Activated gamma-delta T cell treated with Interleukin-2 at 50 U/mL for 16 hours (primary cell): ENCODE measurements around the gene SEMA3E.
"Not testable (repeated sequence)": the region's sequence is repeated elsewhere in the genome, so short reads cannot be mapped to it uniquely, and the experiment has no call there.

Experiments
- DNase-seq: peaks from one replicate; pipeline ENCODE4 v3.0.0-alpha.2; 2020

Gene SEMA3E

DNA sequence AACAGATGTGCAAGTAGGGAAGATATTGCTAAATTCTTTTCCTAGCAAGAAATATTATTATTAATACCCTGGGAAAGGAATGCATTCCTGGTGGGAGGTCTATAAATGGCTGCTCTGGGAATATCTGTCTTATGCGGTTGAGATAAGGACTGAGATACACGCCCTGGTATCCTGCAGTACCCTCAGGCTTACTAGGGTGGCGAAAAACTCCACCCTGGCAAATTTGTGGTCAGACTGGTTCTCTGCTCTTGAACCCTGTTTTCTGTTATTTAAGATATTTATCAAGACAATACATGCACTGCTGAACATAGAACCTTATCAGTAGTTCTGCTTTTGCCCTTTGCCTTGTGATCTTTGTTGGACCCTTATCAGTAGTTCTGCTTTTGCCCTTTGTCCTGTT, 96.4 kb downstream of the SEMA3E start:
- DNase-seq: not testable (repeated sequence)

DNA sequence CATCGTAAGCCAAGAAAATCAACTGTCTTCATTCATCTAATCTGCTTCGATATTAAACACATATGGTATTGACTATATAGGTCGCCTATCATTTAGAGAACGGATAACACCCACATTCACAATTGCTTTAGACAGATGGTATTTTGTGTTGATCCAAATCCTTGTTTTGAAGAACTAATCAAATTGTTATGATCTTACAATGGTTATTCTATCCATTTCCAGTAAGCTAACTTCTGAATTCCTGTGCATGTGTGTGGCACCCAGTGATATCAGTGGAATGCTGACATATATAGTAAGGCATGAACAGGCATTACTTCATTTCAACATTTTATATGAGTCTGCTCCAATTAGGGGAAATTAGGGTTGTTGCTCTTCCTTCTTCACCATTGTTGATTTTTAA, 98.8 kb downstream of the SEMA3E start:
- no peak for DNase-seq

DNA sequence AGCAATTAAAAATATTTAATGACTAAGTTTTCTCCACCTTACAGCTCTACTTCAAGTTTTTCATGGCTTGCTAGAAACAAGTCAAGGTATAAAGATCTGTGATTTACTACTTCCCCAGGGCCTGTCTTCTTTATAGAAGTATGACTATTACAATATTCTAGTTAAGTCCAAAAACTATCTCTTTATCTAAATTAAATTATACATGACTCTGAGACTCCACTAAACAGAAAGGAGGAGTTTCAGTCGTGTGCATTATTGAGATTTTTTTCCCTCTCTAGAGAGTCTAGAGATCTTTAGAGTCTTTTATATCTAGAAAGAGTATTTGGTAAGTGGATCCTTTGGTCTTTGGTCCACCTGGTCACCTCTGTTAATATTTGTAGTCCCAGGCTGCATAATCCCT, 100.7 kb downstream of the SEMA3E start:
- DNase-seq: no peak

GRCh38 chr7:83547526-83547925, 101.4 kb downstream of the SEMA3E start:
- no peak for DNase-seq

DNA sequence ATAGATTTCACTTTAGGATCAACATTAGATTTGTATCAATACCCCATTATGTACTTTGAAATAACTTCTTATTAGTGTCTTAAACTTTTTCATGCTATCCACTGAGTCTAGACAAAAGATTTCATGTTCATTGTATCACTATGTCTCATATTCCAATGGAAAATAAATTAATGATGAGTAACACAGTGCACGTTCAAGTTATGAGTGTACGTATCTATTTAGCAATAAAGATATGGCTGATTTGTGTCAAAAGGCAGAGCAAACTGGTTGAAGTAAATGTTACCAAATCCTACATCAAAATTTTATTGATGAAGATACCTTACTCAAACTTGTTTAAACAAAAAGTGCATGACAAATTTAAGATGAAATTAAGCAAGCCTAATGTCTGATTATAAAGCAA, 102.4 kb downstream of the SEMA3E start:
- DNase-seq: no peak

DNA sequence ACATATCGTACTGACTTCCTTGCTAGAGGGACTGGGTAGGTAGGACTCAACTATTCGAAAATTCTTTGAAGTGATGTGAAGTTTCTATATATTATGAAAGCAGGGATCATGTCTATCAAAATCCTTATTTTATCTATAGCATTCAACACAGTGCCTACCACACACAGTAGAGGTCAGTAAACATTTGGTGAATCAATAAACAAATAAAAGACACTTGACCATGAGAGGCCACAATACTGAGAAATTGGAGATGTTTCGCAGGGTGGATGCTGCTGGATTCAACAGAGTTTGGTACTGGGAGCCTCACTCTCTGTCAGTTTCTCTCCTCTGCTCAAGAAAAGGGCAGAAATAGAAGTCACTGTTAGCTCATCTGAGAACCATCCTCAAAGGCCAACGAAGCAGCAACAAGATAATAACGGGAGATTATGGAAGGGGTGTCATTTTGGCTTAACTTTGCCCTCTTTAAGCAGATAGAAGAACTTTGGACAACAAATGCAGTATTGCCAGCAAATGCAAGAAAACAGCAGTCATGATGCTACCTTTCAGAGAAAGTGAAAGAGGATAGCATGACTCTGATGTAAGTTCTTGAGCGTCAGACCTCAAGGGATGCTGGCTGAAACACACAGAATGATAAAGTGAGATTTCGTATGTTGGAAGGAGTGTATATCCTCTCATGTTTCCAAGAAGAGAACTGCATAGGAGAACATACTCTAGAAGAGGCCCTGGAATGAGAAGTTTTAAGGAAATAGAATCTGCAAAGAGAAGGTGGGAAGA, 107.6 kb downstream of the SEMA3E start:
- no peak for DNase-seq

DNA sequence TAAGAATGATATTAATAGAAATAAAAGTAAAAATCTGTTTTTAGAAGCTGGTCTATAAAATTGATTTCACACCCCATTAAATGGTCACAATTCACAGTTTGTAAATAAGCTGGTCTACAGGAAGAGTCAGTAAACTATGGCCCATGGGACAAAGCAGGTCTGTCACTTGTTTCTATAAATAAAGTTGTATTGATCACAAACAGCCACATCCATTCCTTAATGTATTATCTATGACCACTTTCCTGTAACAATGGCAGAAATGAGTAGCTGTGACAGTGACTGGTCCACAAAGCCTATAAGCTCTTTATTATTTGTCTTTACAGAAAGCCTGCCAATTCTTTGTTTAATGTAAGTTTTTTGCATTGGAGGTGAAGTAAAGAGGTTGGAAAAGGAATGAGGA, 114.5 kb downstream of the SEMA3E start:
- no peak for DNase-seq

- DNase-seq: no peak
Observed at GRCh38 chr7:83532219-83532618, 116.7 kb downstream of the SEMA3E start.

DNA sequence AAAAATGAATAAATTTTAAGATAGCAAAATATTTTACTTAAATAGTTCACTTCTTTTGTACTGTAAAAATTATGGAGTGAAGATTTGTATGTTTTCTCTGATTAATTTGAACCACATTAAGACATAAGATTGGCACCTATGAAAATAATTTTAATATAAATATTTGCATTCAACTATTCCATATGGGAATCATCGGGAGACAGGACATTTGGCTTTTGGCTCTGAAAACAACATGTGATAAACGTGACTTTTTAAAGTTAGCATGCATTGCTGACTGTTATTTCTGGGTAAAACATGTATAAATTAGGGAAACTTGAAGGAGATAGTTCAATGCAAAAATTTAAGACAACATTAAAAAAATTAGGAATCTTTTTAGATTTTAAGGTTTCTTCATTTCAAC, 117.2 kb downstream of the SEMA3E start:
- DNase-seq: no peak

DNA sequence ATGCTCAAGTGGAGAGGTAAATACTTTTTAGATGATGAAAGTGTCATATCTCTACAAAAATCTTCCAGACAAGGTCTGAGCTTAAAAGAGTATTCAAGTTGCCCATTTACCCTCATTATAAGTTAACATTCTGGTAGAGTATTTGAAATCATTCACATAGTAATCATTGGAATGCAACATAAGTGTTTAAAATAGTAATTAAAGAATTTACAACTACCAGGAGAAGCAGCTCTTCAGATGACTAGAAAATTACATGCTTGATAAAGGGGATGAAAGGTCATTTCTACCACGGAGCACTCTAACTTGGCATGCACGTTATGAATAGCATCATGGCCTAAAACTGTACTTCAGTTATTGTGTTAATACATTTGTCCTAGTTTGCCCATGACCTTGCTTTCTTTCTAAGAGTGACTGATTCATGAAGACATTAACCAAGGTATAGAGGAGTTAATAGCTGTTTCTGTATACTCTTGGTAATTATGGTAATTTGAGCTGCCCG, 120.0 kb downstream of the SEMA3E start:
- no peak for DNase-seq

GRCh38 chr7:83524277-83525075, 124.5 kb downstream of the SEMA3E start:
- no peak for DNase-seq

- no peak for DNase-seq
Observed at GRCh38 chr7:83520726-83521125, 128.2 kb downstream of the SEMA3E start.

GRCh38 chr7:83519240-83519639, 129.7 kb downstream of the SEMA3E start:
- DNase-seq: no peak

DNA sequence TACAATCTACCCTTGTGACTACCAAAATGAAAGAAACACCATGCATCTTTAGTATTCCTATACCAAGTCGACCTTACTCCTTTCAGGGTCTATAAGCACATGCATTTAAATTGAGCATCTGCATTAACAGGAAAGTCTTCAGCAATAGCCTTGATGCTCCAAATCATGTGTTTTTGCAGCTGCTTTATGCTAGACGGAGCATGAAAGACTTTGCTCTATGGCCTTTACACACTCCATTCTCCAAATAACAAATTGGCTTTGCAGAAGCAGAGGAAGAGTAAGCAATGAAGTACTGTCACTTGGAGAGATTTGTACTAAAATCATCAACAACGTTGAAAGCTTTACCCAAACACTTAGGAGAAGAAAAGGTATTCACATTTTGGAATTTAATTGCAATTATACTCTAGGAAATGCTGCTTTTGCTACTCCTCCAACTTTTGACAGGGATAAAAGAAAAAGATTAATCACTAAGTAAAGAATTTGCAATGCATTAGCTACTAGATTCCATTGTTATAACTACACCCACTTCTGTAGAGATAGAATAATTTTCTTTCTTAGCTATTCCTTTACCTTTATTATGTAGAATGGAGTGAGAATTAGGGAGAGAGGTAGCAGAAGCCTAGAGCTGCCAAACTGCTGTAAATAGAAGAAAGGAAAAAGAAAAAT, 131.8 kb downstream of the SEMA3E start:
- no peak for DNase-seq

DNA sequence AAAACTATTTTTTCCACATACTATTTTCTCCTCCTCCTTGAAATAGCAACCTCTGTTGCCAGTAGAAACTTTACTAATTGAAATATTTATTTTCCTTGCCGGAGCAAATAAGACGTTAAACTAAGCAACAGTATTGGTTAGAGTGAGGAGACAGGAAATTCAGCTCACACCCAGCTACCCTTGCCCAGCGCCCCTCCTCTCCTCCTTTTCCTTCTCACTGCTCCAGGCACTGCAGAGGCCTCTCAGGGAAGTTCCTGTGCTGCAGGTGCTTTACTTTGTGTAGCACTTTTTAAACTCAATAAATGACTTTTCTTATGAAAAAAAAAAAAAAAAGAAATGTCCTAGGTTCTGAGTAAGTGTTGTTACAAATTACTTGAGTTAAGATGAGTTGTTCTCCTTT, 134.0 kb downstream of the SEMA3E start:
- DNase-seq: no peak

GRCh38 chr7:83509255-83510021, 139.5 kb downstream of the SEMA3E start:
- DNase-seq: no peak

GRCh38 chr7:83504330-83504729, 144.6 kb downstream of the SEMA3E start:
- DNase-seq: no peak

DNA sequence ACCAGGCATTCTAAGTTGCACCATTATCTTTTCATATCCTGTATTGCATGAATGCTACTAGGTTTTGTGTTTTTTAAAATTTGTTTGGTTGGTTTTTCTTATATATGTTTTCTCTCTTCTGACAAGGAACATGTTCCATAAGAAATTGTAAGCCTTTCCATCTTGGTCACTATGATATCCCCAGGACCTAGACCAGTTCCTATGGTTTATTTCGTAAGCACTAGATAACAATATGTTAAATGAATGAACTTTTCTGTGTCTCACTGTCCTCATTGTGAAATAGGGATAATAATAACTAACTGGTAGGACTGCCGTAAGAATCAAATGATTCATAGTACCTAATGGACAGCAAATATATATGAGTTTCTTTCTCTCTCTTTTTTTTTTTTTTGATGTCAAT, 146.3 kb downstream of the SEMA3E start:
- no peak for DNase-seq

DNA sequence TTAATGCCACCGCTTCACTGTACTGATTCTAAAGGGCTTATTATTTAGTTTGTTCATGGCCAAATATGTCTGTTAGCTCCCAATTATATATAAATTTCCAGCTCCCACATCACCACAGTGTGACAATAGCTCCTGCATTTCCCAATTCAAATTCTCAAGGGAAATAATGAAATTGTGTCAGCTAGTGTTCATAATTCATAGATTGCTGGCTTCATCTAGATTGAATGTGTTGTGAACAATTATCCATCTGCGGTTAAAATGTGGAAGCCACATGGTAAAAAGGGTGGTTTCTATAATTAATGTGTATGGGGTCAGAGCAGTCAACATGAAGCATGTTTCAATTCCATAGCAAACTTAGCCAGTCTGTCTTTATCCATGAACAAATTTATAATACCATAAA, 154.3 kb downstream of the SEMA3E start:
- DNase-seq: no peak

DNA sequence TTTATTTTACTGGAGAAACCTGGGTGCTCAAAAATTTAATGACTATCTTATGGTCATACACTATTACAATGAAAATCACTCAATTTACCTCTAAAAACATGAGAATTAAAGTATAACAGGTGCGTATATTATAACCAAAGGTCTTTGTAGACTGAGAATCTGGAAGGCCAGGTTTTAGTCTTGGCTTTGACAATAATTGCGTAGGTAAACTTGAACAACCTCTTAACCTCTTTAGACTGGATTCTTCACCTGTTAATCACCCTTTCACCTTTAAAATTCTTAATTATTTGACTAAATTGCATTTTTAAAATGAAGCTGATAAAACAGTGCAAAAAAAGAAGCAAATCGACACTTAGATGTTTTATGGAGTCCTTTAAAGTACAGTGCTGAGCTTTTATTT, 156.1 kb downstream of the SEMA3E start:
- DNase-seq: no peak

DNA sequence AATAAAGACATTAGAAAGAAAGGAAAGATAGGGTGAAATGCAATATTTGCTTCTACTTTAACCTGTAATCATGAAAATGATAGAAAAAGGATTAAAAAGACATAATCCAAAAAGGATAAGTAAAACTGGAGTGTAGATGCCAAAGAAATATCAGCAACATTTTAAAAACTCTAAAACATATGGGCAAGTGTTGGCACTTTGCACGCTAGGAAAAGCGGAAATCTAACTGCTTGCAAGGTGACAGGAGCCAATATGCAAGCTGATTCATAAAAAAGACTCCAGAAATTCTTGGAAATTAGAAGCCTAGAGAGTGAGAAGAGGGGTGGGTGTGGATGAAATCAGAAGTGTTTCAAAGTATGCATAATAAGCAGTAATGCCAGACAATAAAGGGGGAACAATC, 161.1 kb downstream of the SEMA3E start:
- DNase-seq: no peak

DNA sequence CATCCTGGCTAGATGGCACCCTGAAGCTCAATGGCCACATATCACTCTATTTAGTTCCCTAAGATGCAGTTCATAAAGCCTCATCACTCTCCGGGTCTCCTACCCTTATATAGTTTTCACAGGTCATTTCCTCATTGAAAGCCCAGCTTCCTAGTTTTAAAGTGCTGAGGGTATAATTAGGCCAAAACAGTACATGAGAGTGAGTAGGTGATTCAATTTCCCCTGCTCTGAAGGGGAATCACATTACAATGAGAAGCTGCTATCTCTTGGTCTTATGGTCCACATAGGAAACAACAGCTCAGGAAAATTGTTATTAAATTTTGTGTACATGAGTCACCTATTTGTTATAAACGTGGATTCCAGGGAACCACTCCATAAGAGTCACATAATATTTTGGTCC, 162.0 kb downstream of the SEMA3E start:
- no peak for DNase-seq

DNA sequence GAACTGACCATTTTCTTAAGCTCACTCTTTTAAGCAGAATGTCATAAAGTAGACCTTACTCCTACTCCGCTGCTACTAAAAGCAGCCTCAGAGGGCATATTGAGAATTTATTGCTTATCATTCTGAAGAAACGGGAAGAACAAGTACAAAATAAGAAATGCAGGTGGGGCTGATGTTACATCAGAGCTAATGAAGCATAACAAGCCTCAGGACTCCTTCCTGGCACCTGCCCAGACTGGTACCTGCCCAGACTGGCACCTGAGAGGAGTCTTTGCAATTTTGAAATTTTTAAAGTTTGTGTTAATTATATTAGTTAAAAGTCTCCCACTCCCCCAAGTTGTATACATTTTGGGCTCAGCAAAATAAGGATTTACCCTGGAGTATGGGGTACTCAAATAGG, 162.4 kb downstream of the SEMA3E start:
- DNase-seq: no peak
